Panc1 (cell line): ENCODE results near the gene ADAMTS13.

Experiments
- POLR2AphosphoS5 ChIP-seq: IDR thresholded peaks from 2 replicates; pipeline ENCODE4 v1.6.1; 2012; ENCODE audit warnings: mild to moderate bottlenecking, low read depth, low read length, moderate library complexity
- SIN3A ChIP-seq: IDR thresholded peaks from 2 replicates; pipeline ENCODE4 v1.6.1; 2012; ENCODE audit warnings: low read depth, mild to moderate bottlenecking, low read length, moderate library complexity, borderline replicate concordance; ENCODE audit not compliant: insufficient read depth
- TF ChIP-seq, protein P1 (sequence below): fragments of 450-650 bp; IDR thresholded peaks from 2 replicates; pipeline ENCODE4 v1.5.1; 2017; ENCODE audit warnings: mild to moderate bottlenecking
- TF ChIP-seq, protein P2 (sequence below), 2 experiments: IDR thresholded peaks; 2 replicates each; pipeline ENCODE4 v1.6.1; 2011 to 2012; ENCODE audit warnings: low read depth in 2 of 2, control low read depth in 1 of 2, low read length in 1 of 2, mild to moderate bottlenecking in 1 of 2, moderate library complexity in 1 of 2; ENCODE audit not compliant: insufficient read depth in 1 of 2

- TF ChIP-seq, protein P1, sequence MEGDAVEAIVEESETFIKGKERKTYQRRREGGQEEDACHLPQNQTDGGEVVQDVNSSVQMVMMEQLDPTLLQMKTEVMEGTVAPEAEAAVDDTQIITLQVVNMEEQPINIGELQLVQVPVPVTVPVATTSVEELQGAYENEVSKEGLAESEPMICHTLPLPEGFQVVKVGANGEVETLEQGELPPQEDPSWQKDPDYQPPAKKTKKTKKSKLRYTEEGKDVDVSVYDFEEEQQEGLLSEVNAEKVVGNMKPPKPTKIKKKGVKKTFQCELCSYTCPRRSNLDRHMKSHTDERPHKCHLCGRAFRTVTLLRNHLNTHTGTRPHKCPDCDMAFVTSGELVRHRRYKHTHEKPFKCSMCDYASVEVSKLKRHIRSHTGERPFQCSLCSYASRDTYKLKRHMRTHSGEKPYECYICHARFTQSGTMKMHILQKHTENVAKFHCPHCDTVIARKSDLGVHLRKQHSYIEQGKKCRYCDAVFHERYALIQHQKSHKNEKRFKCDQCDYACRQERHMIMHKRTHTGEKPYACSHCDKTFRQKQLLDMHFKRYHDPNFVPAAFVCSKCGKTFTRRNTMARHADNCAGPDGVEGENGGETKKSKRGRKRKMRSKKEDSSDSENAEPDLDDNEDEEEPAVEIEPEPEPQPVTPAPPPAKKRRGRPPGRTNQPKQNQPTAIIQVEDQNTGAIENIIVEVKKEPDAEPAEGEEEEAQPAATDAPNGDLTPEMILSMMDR, result no peak
- no peak for TF ChIP-seq POLR2AphosphoS5
- TF ChIP-seq, protein P2, sequence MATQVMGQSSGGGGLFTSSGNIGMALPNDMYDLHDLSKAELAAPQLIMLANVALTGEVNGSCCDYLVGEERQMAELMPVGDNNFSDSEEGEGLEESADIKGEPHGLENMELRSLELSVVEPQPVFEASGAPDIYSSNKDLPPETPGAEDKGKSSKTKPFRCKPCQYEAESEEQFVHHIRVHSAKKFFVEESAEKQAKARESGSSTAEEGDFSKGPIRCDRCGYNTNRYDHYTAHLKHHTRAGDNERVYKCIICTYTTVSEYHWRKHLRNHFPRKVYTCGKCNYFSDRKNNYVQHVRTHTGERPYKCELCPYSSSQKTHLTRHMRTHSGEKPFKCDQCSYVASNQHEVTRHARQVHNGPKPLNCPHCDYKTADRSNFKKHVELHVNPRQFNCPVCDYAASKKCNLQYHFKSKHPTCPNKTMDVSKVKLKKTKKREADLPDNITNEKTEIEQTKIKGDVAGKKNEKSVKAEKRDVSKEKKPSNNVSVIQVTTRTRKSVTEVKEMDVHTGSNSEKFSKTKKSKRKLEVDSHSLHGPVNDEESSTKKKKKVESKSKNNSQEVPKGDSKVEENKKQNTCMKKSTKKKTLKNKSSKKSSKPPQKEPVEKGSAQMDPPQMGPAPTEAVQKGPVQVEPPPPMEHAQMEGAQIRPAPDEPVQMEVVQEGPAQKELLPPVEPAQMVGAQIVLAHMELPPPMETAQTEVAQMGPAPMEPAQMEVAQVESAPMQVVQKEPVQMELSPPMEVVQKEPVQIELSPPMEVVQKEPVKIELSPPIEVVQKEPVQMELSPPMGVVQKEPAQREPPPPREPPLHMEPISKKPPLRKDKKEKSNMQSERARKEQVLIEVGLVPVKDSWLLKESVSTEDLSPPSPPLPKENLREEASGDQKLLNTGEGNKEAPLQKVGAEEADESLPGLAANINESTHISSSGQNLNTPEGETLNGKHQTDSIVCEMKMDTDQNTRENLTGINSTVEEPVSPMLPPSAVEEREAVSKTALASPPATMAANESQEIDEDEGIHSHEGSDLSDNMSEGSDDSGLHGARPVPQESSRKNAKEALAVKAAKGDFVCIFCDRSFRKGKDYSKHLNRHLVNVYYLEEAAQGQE (IDR thresholded peaks at IDR 0.05; ENCODE audit: insufficient read depth in 1 of 2, low read depth in 2 of 2, low read length in 1 of 2), result no peak
- TF ChIP-seq SIN3A, result no peak
Measured at GRCh38 chr9:133419005-133419404, 3.2 kb upstream of the ADAMTS13 start.
